Coronary artery (tissue), 2 donors: ENCODE measurements around the gene TSEN34.
"Not testable (repeated sequence)": the region's sequence is repeated elsewhere in the genome, so short reads cannot be mapped to it uniquely, and the experiment has no call there.

Experiments
- DNase-seq: peaks from one replicate; pipeline ENCODE4 v3.0.0-alpha.2; 2017; ENCODE audit warnings: low spot score
- H3K27ac ChIP-seq, 2 donors: fragments of 200-600 bp; sonication (generic); one replicate each; pipeline ENCODE4 v1.5.1; 2016 to 2019
- H3K4me3 ChIP-seq: fragments of 200-600 bp; sonication (generic); 2 replicates; pipeline ENCODE4 v1.5.1; 2016; ENCODE audit warnings: mild to moderate bottlenecking, moderate library complexity
- CTCF ChIP-seq: fragments of 200-600 bp; sonication (generic); IDR thresholded peaks from one replicate; pipeline ENCODE4 v1.5.1; 2019; ENCODE audit warnings: antibody characterized with exemption

The TSEN34 gene

GRCh38 chr19:54206030-54206830 lies 15.1 kb downstream of the TSEN34 start:
- Histone ChIP-seq H3K27ac (peak overlapping the region in 1 of 2 donors; percentile 78), H3K4me3 (no peak overlapping the region)
- no peak for TF ChIP-seq CTCF
- DNase-seq = no peak

- H3K4me3 ChIP-seq = no peak overlapping the region
- no peak for TF ChIP-seq CTCF
- H3K27ac ChIP-seq = peak overlapping the region in 1 of 2 donors; percentile 78
- no peak for DNase-seq
Observed at GRCh38 chr19:54206831-54207177, 15.7 kb downstream of the TSEN34 start.

GRCh38 chr19:54207193-54207592 lies 16.1 kb downstream of the TSEN34 start:
- H3K27ac ChIP-seq = peak overlapping the region; percentile 34 to 78
- DNase-seq, H3K4me3 ChIP-seq: not testable (repeated sequence)

GRCh38 chr19:54207676-54207982 lies 16.5 kb downstream of the TSEN34 start:
- peak overlapping the region; percentile 34 to 78 for H3K27ac ChIP-seq
- TF ChIP-seq CTCF = no peak
- DNase-seq = no peak
- H3K4me3 ChIP-seq = no peak overlapping the region

- no peak for TF ChIP-seq CTCF
- Histone ChIP-seq H3K4me3 (no peak overlapping the region), H3K27ac (peak overlapping the region; percentile 69 to 82)
- DNase-seq = no peak
Observed at GRCh38 chr19:54207983-54208783, 17.1 kb downstream of the TSEN34 start.

- DNase-seq = no peak
- H3K27ac ChIP-seq = peak overlapping the region; percentile 69 to 82
Observed at GRCh38 chr19:54208784-54209057, 17.6 kb downstream of the TSEN34 start.

More at GRCh38 chr19:54208784-54209057, 17.6 kb downstream of the TSEN34 start:
- H3K4me3 ChIP-seq = no peak overlapping the region
- TF ChIP-seq CTCF = no peak
